Measurements from ENCODE around the gene SAA2. TPM values are rescaled to one million over a fixed set of nuclear protein-coding genes. Genes with fewer than 3 reads are reported as not detected.
A peak's percentile ranks its signal among the peaks of the same experiment; 100 is the strongest.

Gene SAA2
- total and polyA plus RNA-seq, 10 of the 15 experiments (the other 5 are each of a cell fraction or from before 2014, with no cell fraction given), result 0.18 to 4.1 (median 0.28) TPM; not detected in 2

- TF ChIP-seq SIX5 (IDR thresholded peaks at IDR 0.05; ENCODE audit: low read depth, low read length, severe bottlenecking) (no peak), GABPA (IDR thresholded peaks at IDR 0.05; ENCODE audit: low read depth) (0 out of 2 replicates have a peak, but pooled peaks have one; percentile 7), USF2 (IDR thresholded peaks at IDR 0.05; ENCODE audit: borderline replicate concordance, low read depth, low read length) (no peak), E2F4 (IDR thresholded peaks at IDR 0.05; ENCODE audit: low read depth, low read length) (no peak), SRF (IDR thresholded peaks at IDR 0.05; ENCODE audit: low read depth in 2 of 2, low read length in 2 of 2) (no peak), ETV6 (conservative IDR thresholded peaks at IDR 0.05 in 1 of 2, IDR thresholded peaks at IDR 0.05 in 1 of 2; ENCODE audit: borderline replicate concordance in 1 of 2, low read depth in 1 of 2) (peak in 1 of 2 experiments; percentile 6; a peak in 1 of 4 replicates), BHLHE40 (IDR thresholded peaks at IDR 0.05; ENCODE audit: borderline replicate concordance in 1 of 2, low read depth in 2 of 2, low read length in 1 of 2) (no peak), SIN3A (IDR thresholded peaks at IDR 0.05; ENCODE audit: low read depth, low read length) (no peak), KDM1A (IDR thresholded peaks at IDR 0.05; ENCODE audit: borderline replicate concordance) (no peak), ZNF217 (IDR thresholded peaks at IDR 0.05) (no peak), NBN (IDR thresholded peaks at IDR 0.05) (no peak), HCFC1 (IDR thresholded peaks at IDR 0.05; ENCODE audit: low read length) (no peak), RFX5 (IDR thresholded peaks at IDR 0.05; ENCODE audit: low read depth, low read length) (no peak)
- TF ChIP-seq, protein P1, sequence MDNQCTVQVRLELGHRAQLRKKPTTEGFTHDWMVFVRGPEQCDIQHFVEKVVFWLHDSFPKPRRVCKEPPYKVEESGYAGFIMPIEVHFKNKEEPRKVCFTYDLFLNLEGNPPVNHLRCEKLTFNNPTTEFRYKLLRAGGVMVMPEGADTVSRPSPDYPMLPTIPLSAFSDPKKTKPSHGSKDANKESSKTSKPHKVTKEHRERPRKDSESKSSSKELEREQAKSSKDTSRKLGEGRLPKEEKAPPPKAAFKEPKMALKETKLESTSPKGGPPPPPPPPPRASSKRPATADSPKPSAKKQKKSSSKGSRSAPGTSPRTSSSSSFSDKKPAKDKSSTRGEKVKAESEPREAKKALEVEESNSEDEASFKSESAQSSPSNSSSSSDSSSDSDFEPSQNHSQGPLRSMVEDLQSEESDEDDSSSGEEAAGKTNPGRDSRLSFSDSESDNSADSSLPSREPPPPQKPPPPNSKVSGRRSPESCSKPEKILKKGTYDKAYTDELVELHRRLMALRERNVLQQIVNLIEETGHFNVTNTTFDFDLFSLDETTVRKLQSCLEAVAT (IDR thresholded peaks at IDR 0.05), result no peak
- TF ChIP-seq, protein P2, sequence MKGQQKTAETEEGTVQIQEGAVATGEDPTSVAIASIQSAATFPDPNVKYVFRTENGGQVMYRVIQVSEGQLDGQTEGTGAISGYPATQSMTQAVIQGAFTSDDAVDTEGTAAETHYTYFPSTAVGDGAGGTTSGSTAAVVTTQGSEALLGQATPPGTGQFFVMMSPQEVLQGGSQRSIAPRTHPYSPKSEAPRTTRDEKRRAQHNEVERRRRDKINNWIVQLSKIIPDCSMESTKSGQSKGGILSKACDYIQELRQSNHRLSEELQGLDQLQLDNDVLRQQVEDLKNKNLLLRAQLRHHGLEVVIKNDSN (IDR thresholded peaks at IDR 0.05; ENCODE audit: borderline replicate concordance, extremely low read length, insufficient read depth, low read depth, low read length), result no peak
Measured at GRCh38 chr11:18280438-18281045, 32.1 kb upstream of the SAA2 start (continued).
